ENCODE data around the gene ST8SIA4.

ST8SIA4 gene

GRCh38 chr5:100853582-100853981 lies 49.5 kb downstream of the ST8SIA4 start:
- ChIA-PET POLR2A (no interaction called here), CTCF (no interaction called here)
- TF ChIP-seq, protein P1, sequence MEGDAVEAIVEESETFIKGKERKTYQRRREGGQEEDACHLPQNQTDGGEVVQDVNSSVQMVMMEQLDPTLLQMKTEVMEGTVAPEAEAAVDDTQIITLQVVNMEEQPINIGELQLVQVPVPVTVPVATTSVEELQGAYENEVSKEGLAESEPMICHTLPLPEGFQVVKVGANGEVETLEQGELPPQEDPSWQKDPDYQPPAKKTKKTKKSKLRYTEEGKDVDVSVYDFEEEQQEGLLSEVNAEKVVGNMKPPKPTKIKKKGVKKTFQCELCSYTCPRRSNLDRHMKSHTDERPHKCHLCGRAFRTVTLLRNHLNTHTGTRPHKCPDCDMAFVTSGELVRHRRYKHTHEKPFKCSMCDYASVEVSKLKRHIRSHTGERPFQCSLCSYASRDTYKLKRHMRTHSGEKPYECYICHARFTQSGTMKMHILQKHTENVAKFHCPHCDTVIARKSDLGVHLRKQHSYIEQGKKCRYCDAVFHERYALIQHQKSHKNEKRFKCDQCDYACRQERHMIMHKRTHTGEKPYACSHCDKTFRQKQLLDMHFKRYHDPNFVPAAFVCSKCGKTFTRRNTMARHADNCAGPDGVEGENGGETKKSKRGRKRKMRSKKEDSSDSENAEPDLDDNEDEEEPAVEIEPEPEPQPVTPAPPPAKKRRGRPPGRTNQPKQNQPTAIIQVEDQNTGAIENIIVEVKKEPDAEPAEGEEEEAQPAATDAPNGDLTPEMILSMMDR (IDR thresholded peaks at IDR 0.05; ENCODE audit: control extremely low read depth, extremely low read depth, low read depth, missing control alignments) = no peak
- no peak for DNase-seq (ENCODE audit: extremely low spot score)

GRCh38 chr5:100852988-100853449 lies 50.1 kb downstream of the ST8SIA4 start:
- POLR2A ChIA-PET = no interaction called here
- DNase-seq (ENCODE audit: extremely low spot score) = peak; percentile 53
- TF ChIP-seq, protein P1 (IDR thresholded peaks at IDR 0.05; ENCODE audit: control extremely low read depth, extremely low read depth, low read depth, missing control alignments) = no peak
- CTCF ChIA-PET = interaction anchor here (4.2 kb wide), 1 partner anchor 12 kb away, joined by 27 read pairs; no protein-coding TSS in a partner anchor

DNA sequence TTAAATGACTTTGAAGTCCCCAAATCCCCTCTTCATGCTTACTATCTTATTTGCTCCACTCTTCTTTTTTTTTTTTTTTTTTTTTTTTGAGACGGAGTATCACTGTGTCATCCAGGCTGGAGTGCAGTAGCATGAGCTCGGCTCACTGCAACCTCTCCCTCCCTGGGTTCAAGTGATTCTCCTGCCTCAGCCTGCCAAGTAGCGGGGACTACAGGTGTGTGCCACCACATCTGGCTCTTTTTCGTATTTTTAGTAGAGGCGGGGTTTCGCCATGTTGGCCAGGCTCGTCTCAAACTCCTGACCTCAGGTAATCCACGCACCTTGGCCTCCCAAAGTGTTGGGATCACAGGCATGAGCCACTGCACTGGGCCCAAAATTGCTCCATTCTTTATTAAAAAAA lies 51.0 kb downstream of the ST8SIA4 start:
- ChIA-PET CTCF (interaction anchor here (0.7 to 4.2 kb wide), 4 partner anchors 11 to 78 kb away, joined by 3 to 27 read pairs (median 6); partner anchors contain the start of gene ST8SIA4), POLR2A (no interaction called here)
- TF ChIP-seq, protein P1 (IDR thresholded peaks at IDR 0.05; ENCODE audit: control extremely low read depth, extremely low read depth, low read depth, missing control alignments) = no peak
- DNase-seq (ENCODE audit: extremely low spot score) = no peak

DNA sequence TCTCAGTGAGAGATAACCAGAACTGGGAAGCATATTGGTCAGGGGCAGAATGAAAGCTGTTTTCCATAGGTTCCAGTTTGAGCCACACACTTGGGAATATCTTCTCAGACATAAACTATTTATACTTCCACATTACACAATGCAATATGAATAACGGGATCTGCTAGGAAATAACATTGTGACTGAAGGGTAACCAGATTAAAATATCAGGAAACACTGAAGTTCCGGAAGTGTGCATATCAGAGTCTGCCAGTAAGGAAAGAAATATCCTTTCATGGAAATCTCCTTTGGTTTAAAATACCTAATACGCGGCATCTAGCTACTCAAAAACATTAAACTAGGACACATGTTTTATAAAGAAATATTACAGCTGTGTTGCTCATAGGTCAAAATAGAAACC lies 56.3 kb downstream of the ST8SIA4 start:
- TF ChIP-seq, protein P1 (IDR thresholded peaks at IDR 0.05; ENCODE audit: control extremely low read depth, extremely low read depth, low read depth, missing control alignments) = no peak
- no peak for DNase-seq (ENCODE audit: extremely low spot score)
- CTCF ChIA-PET = no interaction called here
- POLR2A ChIA-PET = no interaction called here

GRCh38 chr5:100842080-100842479 lies 61.0 kb downstream of the ST8SIA4 start:
- POLR2A ChIA-PET = interaction anchor here (0.8 to 1.4 kb wide), 3 partner anchors 14 to 61 kb away, joined by 3 to 4 read pairs (median 3); no protein-coding TSS in a partner anchor
- TF ChIP-seq, protein P1 (IDR thresholded peaks at IDR 0.05; ENCODE audit: control extremely low read depth, extremely low read depth, low read depth, missing control alignments) = no peak
- CTCF ChIA-PET = interaction anchor here (1.0 to 5.0 kb wide), 11 partner anchors 9 to 76 kb away, joined by 3 to 49 read pairs (median 7); partner anchors contain the start of gene ST8SIA4
- DNase-seq (ENCODE audit: extremely low spot score) = no peak

DNA sequence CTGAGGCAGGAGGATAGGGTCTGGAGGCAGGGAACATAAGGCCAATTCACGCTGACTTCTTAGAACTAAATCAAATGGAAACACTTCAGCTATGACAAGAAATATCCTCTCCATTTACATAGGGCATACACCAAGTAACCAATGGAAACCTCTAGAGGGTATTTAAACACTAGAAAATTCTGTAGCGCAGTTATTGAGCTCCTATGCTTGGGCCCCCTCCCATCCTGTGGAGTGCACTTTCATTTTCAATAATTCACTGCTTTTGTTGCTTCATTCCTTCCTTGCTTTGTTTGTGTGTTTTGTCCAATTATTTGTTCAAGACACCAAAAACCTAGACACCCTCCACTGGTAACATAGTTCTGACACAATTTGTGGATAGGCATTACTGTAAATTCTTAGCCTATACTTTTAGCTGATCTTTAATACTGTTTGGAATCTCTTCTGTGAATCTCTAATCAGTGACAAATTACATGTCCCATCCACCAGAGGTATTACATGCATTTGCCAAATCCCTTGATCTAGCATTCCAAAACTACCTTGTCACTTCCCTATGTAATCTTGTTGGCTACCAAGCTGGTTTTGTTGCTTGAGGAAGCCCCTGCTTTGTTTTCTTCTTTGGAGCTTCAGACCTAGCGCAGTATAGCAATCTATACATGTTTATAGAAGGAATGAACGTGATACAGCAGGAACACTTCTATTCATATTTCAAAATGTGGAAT lies 61.6 kb downstream of the ST8SIA4 start:
- no peak for DNase-seq (ENCODE audit: extremely low spot score)
- TF ChIP-seq, protein P1 (IDR thresholded peaks at IDR 0.05; ENCODE audit: control extremely low read depth, extremely low read depth, low read depth, missing control alignments) = no peak
- POLR2A ChIA-PET = interaction anchor here (0.5 to 1.4 kb wide), 4 partner anchors 14 to 65 kb away, joined by 3 to 4 read pairs (median 3); no protein-coding TSS in a partner anchor
- CTCF ChIA-PET = interaction anchor here (0.9 to 5.0 kb wide), 11 partner anchors 9 to 76 kb away, joined by 3 to 49 read pairs (median 4); partner anchors contain the start of gene ST8SIA4

All from GM10248 (cell line).